T-helper 9 cell (primary cell): ENCODE data around the gene AQP12A.
A peak's percentile ranks its signal among the peaks of the same experiment; 100 is the strongest.
"Not testable (repeated sequence)": the region's sequence is repeated elsewhere in the genome, so short reads cannot be mapped to it uniquely, and the experiment has no call there.

Experiments used
- DNase-seq: peaks from one replicate; pipeline ENCODE4 v3.0.0-alpha.2; 2020

AQP12A gene

GRCh38 chr2:240689975-240690374, 1.7 kb upstream of the AQP12A start:
- DNase-seq = no peak

DNA sequence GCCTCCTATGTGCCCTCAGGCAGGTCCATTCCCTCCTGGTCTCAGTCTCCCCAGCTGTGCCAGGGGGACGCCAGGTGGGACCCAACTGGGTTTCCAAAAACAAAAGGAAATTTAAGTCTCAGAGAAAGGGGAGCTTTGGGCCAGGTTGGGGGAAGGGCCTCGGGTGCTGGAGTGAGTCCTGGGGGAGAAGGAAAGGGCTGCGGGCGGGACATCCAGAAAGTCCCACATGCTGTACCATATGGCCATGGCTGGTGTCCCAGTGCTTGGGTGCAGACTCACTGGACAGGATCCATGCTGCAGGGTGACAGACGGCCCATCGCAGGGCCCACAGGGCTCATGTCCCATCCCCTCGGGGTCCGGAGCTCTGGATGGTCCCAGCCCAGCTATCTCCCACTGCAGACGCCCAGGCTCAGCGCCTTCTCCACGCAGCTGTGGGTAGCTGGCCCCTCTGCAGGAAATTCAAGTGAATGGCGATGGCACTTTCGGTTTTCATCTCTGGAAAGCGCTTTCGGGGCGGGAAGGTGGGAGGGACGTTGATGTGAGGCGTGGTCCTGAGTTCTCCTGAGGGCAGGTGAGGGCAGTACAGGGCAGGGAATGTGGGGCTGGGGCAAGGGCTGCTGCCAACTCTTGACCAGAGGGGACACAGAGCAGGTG, 1.1 kb upstream of the AQP12A start:
- DNase-seq = not testable (repeated sequence)

- DNase-seq = not testable (repeated sequence)
Observed at GRCh38 chr2:240691075-240691427, 615 bp upstream of the AQP12A start.

- not testable (repeated sequence) for DNase-seq
Observed at GRCh38 chr2:240692583-240693561, 1.2 kb downstream of the AQP12A start.

DNA sequence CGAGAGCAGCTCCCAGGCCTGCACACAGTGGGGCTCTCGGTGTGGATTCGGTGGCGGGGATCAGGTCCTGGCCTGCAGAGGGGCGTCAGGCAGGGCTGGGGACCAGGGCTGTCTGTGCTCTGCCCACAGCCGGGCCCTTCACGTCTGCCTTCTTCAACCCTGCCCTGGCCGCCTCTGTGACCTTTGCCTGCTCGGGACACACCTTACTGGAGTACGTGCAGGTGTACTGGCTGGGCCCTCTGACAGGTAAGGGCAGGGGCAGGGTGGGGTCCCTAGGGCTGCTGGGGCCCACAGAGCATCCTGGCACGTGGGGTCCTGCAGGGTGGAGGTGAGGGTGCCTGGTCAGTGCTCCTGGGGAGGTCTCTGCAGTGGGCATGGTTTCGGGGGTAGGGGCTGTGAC, 2.6 kb downstream of the AQP12A start:
- not testable (repeated sequence) for DNase-seq

GRCh38 chr2:240695593-240695992, 3.9 kb downstream of the AQP12A start:
- DNase-seq = not testable (repeated sequence)

GRCh38 chr2:240696469-240696868, 4.8 kb downstream of the AQP12A start:
- not testable (repeated sequence) for DNase-seq

DNA sequence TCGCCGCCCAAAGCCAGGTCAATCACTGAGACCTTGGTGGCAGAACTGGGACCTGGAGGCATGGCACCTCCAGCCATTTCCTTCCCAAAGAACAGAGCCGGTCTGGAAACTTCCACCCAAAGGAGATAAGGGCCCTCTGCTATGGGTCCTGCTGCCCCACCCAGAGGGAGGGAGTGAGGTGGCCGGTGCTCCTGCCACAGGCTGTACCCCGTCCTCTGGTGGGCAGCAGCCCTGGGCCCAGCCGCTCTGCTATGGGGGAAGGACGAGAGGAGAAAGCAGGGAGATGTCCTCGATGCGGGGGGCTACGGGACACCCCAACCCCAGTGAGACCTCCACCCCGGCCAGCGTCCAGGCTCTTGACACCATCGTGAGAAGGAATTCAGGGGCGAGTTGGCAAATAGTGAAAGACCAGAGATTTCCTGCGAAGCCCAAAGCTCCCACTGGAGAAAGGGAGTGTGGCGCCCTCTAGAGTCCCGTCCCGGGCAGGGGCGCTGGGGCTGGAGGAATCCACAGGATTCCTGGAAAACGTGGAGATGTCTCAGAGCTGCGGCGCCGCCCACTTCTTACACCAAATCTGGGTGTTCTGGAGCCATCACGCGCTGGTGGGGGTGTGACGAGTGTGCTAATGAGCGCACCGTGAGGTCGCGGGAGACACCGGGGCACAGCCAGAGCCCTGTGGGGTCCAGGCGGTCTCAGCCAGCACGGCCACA, 7.3 kb downstream of the AQP12A start:
- not testable (repeated sequence) for DNase-seq

DNA sequence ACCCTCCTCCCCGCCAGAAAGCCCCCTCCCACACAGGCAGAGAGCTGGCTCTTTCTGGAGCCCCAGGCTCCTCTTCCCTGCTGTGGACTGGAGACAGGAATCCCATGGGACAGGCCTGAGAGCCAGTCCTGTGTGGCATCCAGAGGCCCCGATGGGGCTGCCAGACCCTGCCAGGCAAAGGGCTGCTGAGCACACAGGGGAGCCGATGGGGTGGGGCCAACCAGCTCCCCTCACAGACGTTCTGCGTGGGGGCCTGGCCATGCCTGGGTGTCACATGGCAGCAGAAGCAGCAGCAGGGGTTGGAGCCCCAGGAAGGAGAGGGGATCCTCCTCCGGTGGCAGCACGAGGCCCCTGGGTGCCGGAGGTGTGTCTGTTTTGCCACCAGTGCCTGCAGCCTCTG, 8.2 kb downstream of the AQP12A start:
- not testable (repeated sequence) for DNase-seq

DNA sequence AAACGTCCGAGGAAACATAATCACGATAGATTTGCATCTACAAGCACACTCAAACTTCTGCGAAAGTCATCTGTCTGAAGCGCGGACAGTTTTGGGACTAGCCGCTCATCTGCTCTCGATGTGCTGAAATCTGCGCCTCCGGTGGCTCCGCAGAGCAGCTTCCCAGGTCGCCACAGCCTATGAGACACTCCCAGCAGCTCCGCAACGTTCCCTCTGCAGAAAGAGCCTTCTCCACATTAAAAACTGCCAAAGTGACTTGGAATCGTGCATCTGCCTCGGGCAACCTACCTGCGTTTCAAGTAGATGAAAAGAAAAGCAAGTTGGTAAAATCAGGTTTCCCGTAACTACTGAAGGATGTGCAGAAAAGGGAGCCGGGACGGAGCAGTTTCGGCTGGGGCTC, 8.9 kb downstream of the AQP12A start:
- not testable (repeated sequence) for DNase-seq

- no peak for DNase-seq
Observed at GRCh38 chr2:240701091-240701735, 9.5 kb downstream of the AQP12A start.

- no peak for DNase-seq
Observed at GRCh38 chr2:240701736-240702639, 10.3 kb downstream of the AQP12A start.

DNA sequence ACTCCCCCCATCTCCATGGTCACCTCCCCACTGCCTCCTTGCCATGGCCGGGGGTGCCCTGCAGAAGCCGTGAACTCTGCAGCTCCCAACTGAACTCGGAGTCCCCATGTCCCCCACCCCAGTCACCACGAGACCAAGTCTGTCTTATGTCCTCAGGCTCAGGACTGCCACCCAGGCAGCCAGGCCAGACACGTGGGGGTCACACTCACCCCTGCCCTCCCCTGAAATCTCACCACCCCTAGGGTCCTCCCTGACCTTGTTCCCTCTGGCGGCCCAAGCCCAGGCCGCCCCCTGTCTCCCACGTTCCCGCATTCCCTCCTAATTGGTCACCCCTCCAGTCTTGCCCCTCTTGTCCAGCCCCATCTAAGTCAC, 11.0 kb downstream of the AQP12A start:
- no peak for DNase-seq

- no peak for DNase-seq
Observed at GRCh38 chr2:240703417-240704341, 12.0 kb downstream of the AQP12A start.

- peak; percentile 15 for DNase-seq
Observed at GRCh38 chr2:240704651-240705050, 13.0 kb downstream of the AQP12A start.

DNA sequence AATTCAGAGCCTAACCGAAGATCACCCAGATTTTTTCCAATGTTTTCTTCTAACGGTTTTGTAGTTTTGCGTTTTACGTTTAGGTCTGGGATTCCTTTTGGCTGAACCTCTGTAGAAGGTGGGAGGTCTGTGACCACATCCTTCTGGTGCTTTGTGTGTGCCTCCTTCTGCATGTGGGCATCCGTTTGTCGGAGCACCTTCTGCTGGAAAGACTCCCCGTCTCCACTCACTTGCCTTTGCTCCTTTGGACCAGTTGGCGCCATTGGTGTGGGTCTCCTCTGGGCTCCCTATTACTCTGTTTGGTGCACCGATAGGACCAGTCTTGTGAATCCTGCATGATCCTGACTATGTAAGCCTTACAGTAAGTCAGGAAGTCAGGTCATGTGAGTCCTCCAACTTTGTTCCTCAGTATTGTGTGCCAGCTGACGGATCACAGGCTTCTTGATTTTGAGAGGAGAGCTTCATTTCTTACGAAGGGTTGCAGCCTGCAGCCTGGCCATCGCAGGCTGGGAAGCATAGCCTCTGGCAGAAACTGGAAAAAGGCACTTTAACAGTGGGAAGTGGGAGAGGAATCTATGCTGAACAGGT, 13.6 kb downstream of the AQP12A start:
- DNase-seq = no peak

DNA sequence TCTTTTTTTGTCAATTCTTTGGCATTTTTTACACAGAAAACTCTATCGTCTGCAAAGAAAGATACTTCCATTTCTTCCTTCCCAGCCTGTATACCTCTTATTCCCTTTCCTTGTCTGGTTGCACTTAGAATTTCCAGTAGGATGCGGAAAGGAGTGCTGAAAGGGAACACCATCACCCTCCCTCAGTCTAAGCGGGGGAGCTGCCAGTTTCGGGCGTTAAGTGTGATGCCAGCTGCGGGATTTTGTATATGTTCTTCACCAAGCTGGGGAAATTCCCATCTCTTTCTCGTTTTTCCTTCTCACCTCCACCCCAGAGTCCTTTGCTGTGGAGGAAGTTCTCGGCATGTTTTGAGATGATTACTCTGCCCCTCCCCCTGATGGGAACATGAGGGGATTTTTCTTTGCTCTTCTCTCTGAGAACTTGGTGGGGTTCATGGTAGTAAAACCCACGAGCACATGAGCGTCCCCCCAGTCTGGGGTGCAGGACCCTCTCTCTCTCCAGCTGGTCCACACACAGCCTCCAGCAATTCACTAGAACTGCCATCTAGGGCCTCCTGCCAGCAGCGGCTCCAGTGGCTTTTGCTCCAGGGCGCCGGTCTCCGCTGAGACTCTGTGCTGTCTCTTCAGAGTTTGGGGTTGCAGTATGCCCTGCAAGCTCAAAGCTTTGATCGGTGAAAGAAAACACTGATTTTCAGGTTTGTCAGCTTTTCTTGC, 15.5 kb downstream of the AQP12A start:
- no peak for DNase-seq

DNA sequence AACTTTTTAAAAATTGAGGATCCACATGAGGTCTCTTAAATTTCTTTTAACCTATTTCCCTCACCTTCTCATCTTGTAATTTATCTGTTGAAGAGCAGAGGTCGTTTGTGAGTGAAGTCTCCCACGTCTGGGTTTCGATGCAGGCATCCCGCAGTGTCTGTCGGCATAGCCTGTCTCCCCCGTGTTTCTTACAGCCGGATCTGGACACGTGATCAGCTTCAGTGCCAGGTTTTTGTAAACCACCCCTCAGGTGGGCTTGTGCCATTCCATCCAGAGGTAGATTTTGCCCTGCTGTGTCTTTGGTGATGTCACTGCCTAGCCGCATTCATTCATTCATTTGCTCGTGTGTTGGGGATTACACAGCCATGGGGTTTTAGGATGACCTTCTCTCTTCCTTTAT, 16.2 kb downstream of the AQP12A start:
- no peak for DNase-seq

DNA sequence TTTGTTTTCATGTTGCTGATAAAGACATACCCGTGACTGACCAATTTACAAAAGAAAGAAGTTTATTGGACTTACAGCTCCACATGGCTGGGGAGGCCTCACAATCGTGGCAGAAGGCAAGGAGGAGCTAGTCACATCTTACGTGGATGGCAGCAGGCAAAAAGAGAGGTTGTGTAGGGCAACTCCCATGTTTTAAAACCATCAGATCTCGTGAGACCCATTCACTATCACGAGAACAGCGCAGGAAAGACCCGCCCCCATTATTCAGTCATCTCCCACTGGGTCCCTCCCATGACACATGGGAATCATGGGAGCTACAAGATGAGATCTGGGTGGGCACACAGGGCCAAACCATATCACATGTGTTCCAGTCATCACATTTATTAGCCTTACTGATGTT, 16.8 kb downstream of the AQP12A start:
- DNase-seq = no peak

DNA sequence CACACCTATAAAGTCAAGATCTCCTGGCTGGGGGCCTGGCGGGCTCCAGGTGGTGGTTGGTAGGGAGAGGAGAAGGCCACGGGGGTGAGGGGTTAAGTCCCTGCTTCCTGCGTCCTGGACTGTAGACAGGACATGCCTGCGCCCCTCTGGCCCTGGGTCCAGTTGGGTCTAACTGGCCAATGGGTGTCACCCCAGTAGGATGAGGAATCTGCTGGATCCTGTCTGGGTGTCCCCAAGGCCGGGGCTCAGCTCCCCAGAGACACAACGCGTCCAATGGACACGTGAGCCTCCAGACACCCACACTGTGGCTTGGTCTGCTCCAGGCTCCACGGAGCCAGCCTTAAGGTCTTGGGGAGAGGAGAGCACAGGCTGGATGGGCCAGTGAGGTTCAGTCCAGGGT, 19.6 kb downstream of the AQP12A start:
- DNase-seq = no peak
